HepG2 (cell line): ENCODE results near the gene GTF3C5. TPM values are rescaled to one million over a fixed set of nuclear protein-coding genes. Genes with fewer than 3 reads are reported as not detected.
"Not testable (repeated sequence)": the region's sequence is repeated elsewhere in the genome, so short reads cannot be mapped to it uniquely, and the experiment has no call there.

Experiments
- ATAC-seq: fragments of 200-7000 bp; cut with Tn5 transposase; 3 replicates; pipeline ENCODE4 v1.9.1; 2020; ENCODE audit warnings: mild to moderate bottlenecking, moderate library complexity
- BruUV-seq: library from RNA; stranded (reverse); fragments of 400-500 nt; replicated peaks from 2 replicates; lab custom pipeline; 2021; lab: Mats Ljungman, UMichigan
- CTCF ChIA-PET: fragments of 300-600 bp; formaldehyde crosslinking; extraction: SDS; loops from one replicate; lab custom pipeline; 2021; ENCODE audit warnings: low total read pairs, inconsistent platforms, low intra/inter-chr PET ratio; lab: Yijun Ruan, JAX
- POLR2A ChIA-PET: fragments of 350-600 bp; sonication (Branson Sonifier 250); formaldehyde crosslinking; loops from one replicate; lab custom pipeline; 2020; ENCODE audit warnings: antibody characterized with exemption, inconsistent platforms; lab: Yijun Ruan, JAX
- DNase-seq: peaks from one replicate; pipeline ENCODE4 v3.0.0-alpha.2; 2015; ENCODE audit warnings: low spot score
- FAIRE-seq: peaks from 3 replicates; lab custom pipeline; 2011; peaks lifted over from hg19 to GRCh38; lab: Jason Lieb, UNC
- H2AFZ ChIP-seq: one replicate; pipeline ENCODE4 v1.6.1; 2011; ENCODE audit warnings: low read length, inconsistent platforms
- H3K27ac ChIP-seq: fragments of 300-600 bp; 3 replicates; pipeline ENCODE4 v1.8.0; 2011; ENCODE audit warnings: mixed run types, mild to moderate bottlenecking, mixed read lengths, low read length, inconsistent platforms; ENCODE audit not compliant: insufficient read depth; ENCODE audit errors: extremely low read length
- H3K27me3 ChIP-seq, 2 experiments: fragments of 200-600 bp in 1 of 2; 2 replicates in 1 of 2; 3 replicates in 1 of 2; pipeline versions ENCODE4 v1.6.0 to v1.8.0; 2011; ENCODE audit warnings: low read length in 2 of 2, mild to moderate bottlenecking in 2 of 2, moderate library complexity in 2 of 2, inconsistent platforms in 1 of 2; ENCODE audit not compliant: insufficient read depth in 2 of 2, control insufficient read depth in 1 of 2
- H3K36me3 ChIP-seq, 2 experiments: fragments of 200-600 bp in 1 of 2; replicated peaks in 1 of 2; 2 replicates in 1 of 2; 3 replicates in 1 of 2; pipeline versions ENCODE4 v1.5.1 to v1.8.0; 2011; ENCODE audit warnings: low read length in 2 of 2, inconsistent platforms in 1 of 2; ENCODE audit not compliant: insufficient read depth in 2 of 2, control insufficient read depth in 1 of 2
- H3K4me1 ChIP-seq: 2 replicates; pipeline ENCODE4 v1.5.1; 2012; ENCODE audit warnings: low read length, inconsistent platforms; ENCODE audit not compliant: insufficient read depth
- H3K4me2 ChIP-seq: 2 replicates; pipeline ENCODE4 v1.6.0; 2011; ENCODE audit warnings: low read depth, low read length, inconsistent platforms
- H3K4me3 ChIP-seq, 3 experiments: fragments of 200-600 bp in 1 of 3; sonication (generic), shearing (Covaris generic) in 1 of 3; replicated peaks in 1 of 3; 2 replicates each; pipeline ENCODE4 v1.5.1; 2011 to 2016; ENCODE audit warnings: low read length in 3 of 3, inconsistent platforms in 2 of 3, low read depth in 2 of 3, mild to moderate bottlenecking in 2 of 3, control low read depth in 1 of 3, mixed read lengths in 1 of 3; ENCODE audit not compliant: insufficient read depth in 1 of 3
- H3K79me2 ChIP-seq: one replicate; pipeline ENCODE4 v1.6.1; 2011; ENCODE audit warnings: low read length, inconsistent platforms; ENCODE audit not compliant: insufficient read depth
- H3K9ac ChIP-seq: 2 replicates; pipeline ENCODE4 v1.6.0; 2011; ENCODE audit warnings: mild to moderate bottlenecking, low read depth, low read length, inconsistent platforms; ENCODE audit not compliant: insufficient read depth
- H3K9me3 ChIP-seq: 2 replicates; pipeline ENCODE4 v1.5.1; 2012; ENCODE audit warnings: mild to moderate bottlenecking, low read length
- H4K20me1 ChIP-seq: 2 replicates; pipeline ENCODE4 v1.6.0; 2011; ENCODE audit warnings: inconsistent platforms, mild to moderate bottlenecking, low read length, moderate library complexity; ENCODE audit not compliant: insufficient read depth
- HMGA1 ChIP-seq: sonication (generic); formaldehyde crosslinking; conservative IDR thresholded peaks from 2 replicates; pipeline ENCODE4 v1.4.0; 2020; ENCODE audit warnings: missing genetic modification reagents
- KDM2A ChIP-seq: sonication (generic); formaldehyde crosslinking; IDR thresholded peaks from 2 replicates; pipeline ENCODE4 v1.4.0; 2020; ENCODE audit warnings: low read depth, missing genetic modification reagents, borderline replicate concordance
- SIX1 ChIP-seq: sonication (generic); formaldehyde crosslinking; IDR thresholded peaks from 2 replicates; pipeline ENCODE4 v1.4.0; 2020; ENCODE audit warnings: missing genetic modification reagents, borderline replicate concordance
- TEAD2 ChIP-seq: sonication (generic); formaldehyde crosslinking; IDR thresholded peaks from 2 replicates; pipeline ENCODE4 v1.9.0; 2021; ENCODE audit warnings: missing genetic modification reagents
- ZNF121 ChIP-seq: sonication (generic); formaldehyde crosslinking; IDR thresholded peaks from 2 replicates; pipeline ENCODE4 v1.5.0; 2020; ENCODE audit warnings: mild to moderate bottlenecking, missing genetic modification reagents
- ZNF253 ChIP-seq: sonication (generic); formaldehyde crosslinking; IDR thresholded peaks from 2 replicates; pipeline ENCODE4 v1.8.0; 2022; ENCODE audit warnings: mild to moderate bottlenecking, missing genetic modification reagents, borderline replicate concordance
- ZNF335 ChIP-seq: sonication (generic); formaldehyde crosslinking; IDR thresholded peaks from 2 replicates; pipeline ENCODE4 v1.4.0; 2020; ENCODE audit warnings: missing genetic modification reagents
- WGBS: methylation state at CpG from one replicate; pipeline ENCODE4 v1.1.6; 2017; ENCODE audit warnings: low lambda C conversion rate; 5-methylcytosine and 5-hydroxymethylcytosine counted together
- in situ Hi-C: cut with HindIII; loops from 2 replicates; pipeline ENCODE4 v1.10.0; 2017; ENCODE audit warnings: low pct_unique_long_range_greater_than_20kb; ENCODE audit not compliant: extremely low pct_ligation_motif_present
- intact Hi-C: fragments of 100-400 bp; cut with micrococcal nuclease; formaldehyde crosslinking; loops from one replicate; pipeline ENCODE4 v1.10.0; 2022; ENCODE audit not compliant: unreplicated experiment
- polyA plus RNA-seq, 8 experiments: library from polyadenylated mRNA; depleted of rRNA in 3 of 8; stranded (reverse) in 7 of 8; unstranded in 1 of 8; fragments of >200 nt; fragmentation: Illumina TruSeq in 4 of 8; extraction: Trizol in 4 of 8; gene quantifications; 2 replicates each; pipeline versions ENCODE4 v1.2.1 to v1.2.3, GENCODE V29; 2011 to 2016; ENCODE audit warnings: low read depth in 4 of 8, missing spikeins in 1 of 8, mixed read lengths in 1 of 8; ENCODE audit not compliant: insufficient read depth in 1 of 8
- total RNA-seq, 5 experiments: library from RNA; depleted of rRNA; stranded (reverse); fragments of >200 nt; fragmentation: Illumina TruSeq; extraction: Trizol; gene quantifications; 2 replicates each; pipeline ENCODE4 v1.2.3, GENCODE V29; 2016; ENCODE audit warnings: low read depth in 1 of 5
- TF ChIP-seq, protein P1 (sequence below): IDR thresholded peaks from 2 replicates; pipeline ENCODE4 v1.6.1; 2016
- TF ChIP-seq, protein P2 (sequence below): sonication (generic); formaldehyde crosslinking; IDR thresholded peaks from 2 replicates; pipeline ENCODE4 v1.4.0; 2020; ENCODE audit warnings: mild to moderate bottlenecking, low read depth, missing genetic modification reagents
- TF ChIP-seq, protein P3 (sequence below): sonication (generic); formaldehyde crosslinking; IDR thresholded peaks from 2 replicates; pipeline ENCODE4 v1.4.0; 2020; ENCODE audit warnings: mild to moderate bottlenecking, missing genetic modification reagents, borderline replicate concordance

GTF3C5 gene
- total and polyA plus RNA-seq, 2 of the 13 experiments (the other 11 are each of a cell fraction or from before 2014, with no cell fraction given) = 66.9 to 92.6 TPM

- DNase-seq, in situ Hi-C loops, H3K9ac ChIP-seq, FAIRE-seq, H3K79me2 ChIP-seq, BruUV-seq, H3K27ac ChIP-seq, H3K4me3 ChIP-seq, ATAC-seq, H2AFZ ChIP-seq, H4K20me1 ChIP-seq, H3K36me3 ChIP-seq, H3K9me3 ChIP-seq, H3K4me2 ChIP-seq: not testable (repeated sequence)
- peaks cover 13 to 56% of the 10 kb centered on the region in 2 experiments for H3K27me3 ChIP-seq
- ChIA-PET CTCF (interaction anchor here (1.4 kb wide), 1 partner anchor 24 kb away, joined by 4 read pairs; no protein-coding TSS in a partner anchor), POLR2A (interaction anchor here (1.0 kb wide), 1 partner anchor 32 kb away, joined by 3 read pairs; no protein-coding TSS in a partner anchor)
- peaks cover 54% of the 10 kb centered on the region for H3K4me1 ChIP-seq
- TF ChIP-seq ZNF121 (CRISPR knock-in tag) = peak; percentile 43; the same call in 1 of the 2 replicates
- 12% methylated on average over 4 of the region's 4 CpGs for whole genome bisulfite sequencing
- intact Hi-C loops = loop anchor here (10.0 kb wide), 1 partner anchor 1447 kb away; no protein-coding TSS in a partner anchor
Measured at GRCh38 chr9:132998221-132998620, 32.6 kb upstream of the GTF3C5 start.

DNA sequence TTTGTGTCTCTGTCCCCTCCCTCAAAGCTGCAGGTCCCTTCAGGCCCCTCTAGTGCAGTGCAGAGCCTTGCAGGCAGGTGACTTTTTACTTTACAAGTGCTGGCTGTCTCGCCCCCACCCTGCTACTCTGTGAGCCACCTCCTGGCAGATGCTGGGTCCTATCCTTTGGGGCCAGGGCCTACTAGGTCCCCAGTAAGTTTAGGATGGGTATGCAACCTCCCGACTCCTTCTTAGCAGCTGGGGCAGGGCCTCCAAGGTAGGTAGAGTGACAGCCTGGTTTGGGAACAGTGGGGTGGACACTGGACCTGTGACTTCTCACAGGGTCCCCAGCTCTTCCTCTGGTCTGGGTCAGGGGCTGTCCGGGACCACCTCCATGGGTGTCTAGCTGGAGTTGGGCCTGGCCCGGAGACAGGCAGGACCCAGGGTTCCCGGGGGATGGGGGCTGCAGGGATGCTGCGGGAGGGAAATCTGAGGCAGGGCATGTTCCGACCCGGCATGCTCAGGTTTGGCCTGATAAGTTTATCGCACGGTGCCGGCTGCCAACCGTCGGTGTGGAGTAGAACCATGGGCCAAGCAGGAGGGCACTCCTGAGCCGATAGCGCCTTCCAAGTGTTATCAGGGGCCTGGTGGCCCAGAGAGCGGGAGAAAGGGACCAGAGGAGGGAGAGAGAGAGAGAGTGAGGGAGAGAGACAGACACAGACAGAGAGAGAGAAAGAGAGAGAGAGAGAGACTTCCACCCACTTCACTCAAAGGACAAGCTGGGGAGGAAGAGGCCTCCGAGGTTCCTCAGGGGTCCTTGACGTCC, 31.8 kb upstream of the GTF3C5 start:
- H3K4me1 ChIP-seq = peaks cover 46% of the 10 kb centered on the region
- in situ Hi-C loops = no loop called here
- peaks cover 15 to 64% of the 10 kb centered on the region in 2 experiments for H3K27me3 ChIP-seq
- H3K36me3 ChIP-seq = no peaks in the 10 kb centered on the region
- DNase-seq (no peak), ATAC-seq (no peak), FAIRE-seq (no peak)
- no peaks in the 10 kb centered on the region; the same call in 1 of the 2 replicates for H4K20me1 ChIP-seq
- H3K9ac ChIP-seq = no peak overlapping the region
- H3K9me3 ChIP-seq = no peaks in the 10 kb centered on the region
- ChIA-PET POLR2A (no interaction called here), CTCF (no interaction called here)
- 29% methylated on average over 17 of the region's 18 CpGs for WGBS
- no peaks in the 10 kb centered on the region for H3K79me2 ChIP-seq
- intact Hi-C loops = loop anchor here (10.0 kb wide), 1 partner anchor 1446 kb away; no protein-coding TSS in a partner anchor
- BruUV-seq = no TSS peak
- no peak overlapping the region for H3K4me3 ChIP-seq
- H2AFZ ChIP-seq = no peak overlapping the region
- no peak overlapping the region for H3K27ac ChIP-seq
- H3K4me2 ChIP-seq = no peak overlapping the region
- no peak for TF ChIP-seq SIX1 (CRISPR knock-in tag)
- TF ChIP-seq KDM2A (CRISPR knock-in tag) = no peak
- TF ChIP-seq, protein P1, sequence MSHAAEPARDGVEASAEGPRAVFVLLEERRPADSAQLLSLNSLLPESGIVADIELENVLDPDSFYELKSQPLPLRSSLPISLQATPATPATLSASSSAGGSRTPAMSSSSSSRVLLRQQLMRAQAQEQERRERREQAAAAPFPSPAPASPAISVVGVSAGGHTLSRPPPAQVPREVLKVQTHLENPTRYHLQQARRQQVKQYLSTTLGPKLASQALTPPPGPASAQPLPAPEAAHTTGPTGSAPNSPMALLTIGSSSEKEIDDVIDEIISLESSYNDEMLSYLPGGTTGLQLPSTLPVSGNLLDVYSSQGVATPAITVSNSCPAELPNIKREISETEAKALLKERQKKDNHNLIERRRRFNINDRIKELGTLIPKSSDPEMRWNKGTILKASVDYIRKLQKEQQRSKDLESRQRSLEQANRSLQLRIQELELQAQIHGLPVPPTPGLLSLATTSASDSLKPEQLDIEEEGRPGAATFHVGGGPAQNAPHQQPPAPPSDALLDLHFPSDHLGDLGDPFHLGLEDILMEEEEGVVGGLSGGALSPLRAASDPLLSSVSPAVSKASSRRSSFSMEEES (CRISPR knock-in tag) = no peak
- TF ChIP-seq, protein P2, sequence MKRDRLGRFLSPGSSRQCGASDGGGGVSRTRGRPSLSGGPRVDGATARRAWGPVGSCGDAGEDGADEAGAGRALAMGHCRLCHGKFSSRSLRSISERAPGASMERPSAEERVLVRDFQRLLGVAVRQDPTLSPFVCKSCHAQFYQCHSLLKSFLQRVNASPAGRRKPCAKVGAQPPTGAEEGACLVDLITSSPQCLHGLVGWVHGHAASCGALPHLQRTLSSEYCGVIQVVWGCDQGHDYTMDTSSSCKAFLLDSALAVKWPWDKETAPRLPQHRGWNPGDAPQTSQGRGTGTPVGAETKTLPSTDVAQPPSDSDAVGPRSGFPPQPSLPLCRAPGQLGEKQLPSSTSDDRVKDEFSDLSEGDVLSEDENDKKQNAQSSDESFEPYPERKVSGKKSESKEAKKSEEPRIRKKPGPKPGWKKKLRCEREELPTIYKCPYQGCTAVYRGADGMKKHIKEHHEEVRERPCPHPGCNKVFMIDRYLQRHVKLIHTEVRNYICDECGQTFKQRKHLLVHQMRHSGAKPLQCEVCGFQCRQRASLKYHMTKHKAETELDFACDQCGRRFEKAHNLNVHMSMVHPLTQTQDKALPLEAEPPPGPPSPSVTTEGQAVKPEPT (CRISPR knock-in tag) = no peak
- TF ChIP-seq ZNF335 = no peak
- TF ChIP-seq ZNF253 (CRISPR knock-in tag) = no peak
- no peak for TF ChIP-seq TEAD2 (CRISPR knock-in tag)
- no peak for TF ChIP-seq HMGA1 (CRISPR knock-in tag)
- TF ChIP-seq, protein P3, sequence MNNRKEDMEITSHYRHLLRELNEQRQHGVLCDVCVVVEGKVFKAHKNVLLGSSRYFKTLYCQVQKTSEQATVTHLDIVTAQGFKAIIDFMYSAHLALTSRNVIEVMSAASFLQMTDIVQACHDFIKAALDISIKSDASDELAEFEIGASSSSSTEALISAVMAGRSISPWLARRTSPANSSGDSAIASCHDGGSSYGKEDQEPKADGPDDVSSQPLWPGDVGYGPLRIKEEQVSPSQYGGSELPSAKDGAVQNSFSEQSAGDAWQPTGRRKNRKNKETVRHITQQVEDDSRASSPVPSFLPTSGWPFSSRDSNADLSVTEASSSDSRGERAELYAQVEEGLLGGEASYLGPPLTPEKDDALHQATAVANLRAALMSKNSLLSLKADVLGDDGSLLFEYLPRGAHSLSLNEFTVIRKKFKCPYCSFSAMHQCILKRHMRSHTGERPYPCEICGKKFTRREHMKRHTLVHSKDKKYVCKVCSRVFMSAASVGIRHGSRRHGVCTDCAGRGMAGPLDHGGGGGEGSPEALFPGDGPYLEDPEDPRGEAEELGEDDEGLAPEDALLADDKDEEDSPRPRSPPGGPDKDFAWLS (CRISPR knock-in tag) = no peak
